ENCODE data around the gene OST4.

Gene OST4

DNA sequence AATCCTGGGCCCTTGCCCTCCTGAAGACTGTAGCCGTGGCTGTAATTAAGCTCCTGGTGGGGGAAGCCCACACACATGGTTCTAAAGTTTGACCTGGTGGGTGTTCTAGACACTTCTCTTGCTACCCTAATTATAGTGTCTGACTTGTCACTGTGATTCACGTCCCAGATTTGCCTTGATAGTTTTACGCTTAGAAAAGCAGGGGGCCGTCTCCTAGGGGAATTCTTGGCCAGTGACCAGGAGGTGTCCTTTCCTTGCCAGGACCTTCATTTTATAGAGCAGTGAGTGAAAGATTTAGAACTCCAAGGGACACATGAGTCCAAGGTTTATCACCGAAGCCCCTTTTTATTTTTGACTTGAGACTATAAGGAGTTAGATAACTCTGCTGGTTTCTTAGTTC is 29.7 kb downstream of the OST4 start:
- no peak overlapping the region for H3K9ac ChIP-seq
- H3K36me3 ChIP-seq (ENCODE audit: insufficient read depth), result no peaks in the 10 kb centered on the region

DNA sequence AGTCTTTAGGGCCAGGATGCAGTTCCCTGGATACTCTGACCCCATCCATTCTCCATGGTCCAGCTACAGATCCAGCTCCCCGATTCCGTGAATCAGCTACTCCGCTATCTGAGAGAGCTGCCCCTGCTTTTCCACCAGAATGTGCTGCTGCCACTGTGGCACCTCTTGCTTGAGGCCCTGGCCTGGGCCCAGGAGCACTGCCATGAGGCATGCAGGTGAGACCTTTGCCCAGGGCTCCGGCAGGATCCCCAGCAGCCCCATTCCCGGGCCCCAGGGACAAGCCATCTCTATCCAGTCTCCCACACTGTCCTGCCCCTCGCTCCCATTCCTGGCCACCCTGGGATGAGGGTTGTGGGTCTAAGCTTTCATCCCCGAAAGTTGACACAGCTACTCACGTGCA is 31.2 kb downstream of the OST4 start:
- H3K4me2 ChIP-seq, result no peak overlapping the region
- H3K27ac ChIP-seq, result no peak overlapping the region
- no peak overlapping the region for H2AFZ ChIP-seq (ENCODE audit: low read depth)

More for the DNA sequence above, 29.7 kb downstream of the OST4 start:
- Histone ChIP-seq H4K20me1 (ENCODE audit: insufficient read depth) (no peaks in the 10 kb centered on the region), H3K4me1 (ENCODE audit: low read depth, poor library complexity, severe bottlenecking) (no peaks in the 10 kb centered on the region), H3K79me2 (ENCODE audit: insufficient read depth, low read depth) (no peaks in the 10 kb centered on the region), H3K4me2 (no peak overlapping the region), H3K27me3 (ENCODE audit: insufficient read depth, low read depth) (no peaks in the 10 kb centered on the region), H3K27ac (no peak overlapping the region), H2AFZ (ENCODE audit: low read depth) (no peak overlapping the region), H3K4me3 (IDR thresholded peaks at IDR 0.05; ENCODE audit: insufficient read depth, low read depth, low read length) (no peak overlapping the region)
- TF ChIP-seq, protein P1, sequence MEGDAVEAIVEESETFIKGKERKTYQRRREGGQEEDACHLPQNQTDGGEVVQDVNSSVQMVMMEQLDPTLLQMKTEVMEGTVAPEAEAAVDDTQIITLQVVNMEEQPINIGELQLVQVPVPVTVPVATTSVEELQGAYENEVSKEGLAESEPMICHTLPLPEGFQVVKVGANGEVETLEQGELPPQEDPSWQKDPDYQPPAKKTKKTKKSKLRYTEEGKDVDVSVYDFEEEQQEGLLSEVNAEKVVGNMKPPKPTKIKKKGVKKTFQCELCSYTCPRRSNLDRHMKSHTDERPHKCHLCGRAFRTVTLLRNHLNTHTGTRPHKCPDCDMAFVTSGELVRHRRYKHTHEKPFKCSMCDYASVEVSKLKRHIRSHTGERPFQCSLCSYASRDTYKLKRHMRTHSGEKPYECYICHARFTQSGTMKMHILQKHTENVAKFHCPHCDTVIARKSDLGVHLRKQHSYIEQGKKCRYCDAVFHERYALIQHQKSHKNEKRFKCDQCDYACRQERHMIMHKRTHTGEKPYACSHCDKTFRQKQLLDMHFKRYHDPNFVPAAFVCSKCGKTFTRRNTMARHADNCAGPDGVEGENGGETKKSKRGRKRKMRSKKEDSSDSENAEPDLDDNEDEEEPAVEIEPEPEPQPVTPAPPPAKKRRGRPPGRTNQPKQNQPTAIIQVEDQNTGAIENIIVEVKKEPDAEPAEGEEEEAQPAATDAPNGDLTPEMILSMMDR (conservative IDR thresholded peaks at IDR 0.05; ENCODE audit: low read depth, low read length), result no peak

DNA sequence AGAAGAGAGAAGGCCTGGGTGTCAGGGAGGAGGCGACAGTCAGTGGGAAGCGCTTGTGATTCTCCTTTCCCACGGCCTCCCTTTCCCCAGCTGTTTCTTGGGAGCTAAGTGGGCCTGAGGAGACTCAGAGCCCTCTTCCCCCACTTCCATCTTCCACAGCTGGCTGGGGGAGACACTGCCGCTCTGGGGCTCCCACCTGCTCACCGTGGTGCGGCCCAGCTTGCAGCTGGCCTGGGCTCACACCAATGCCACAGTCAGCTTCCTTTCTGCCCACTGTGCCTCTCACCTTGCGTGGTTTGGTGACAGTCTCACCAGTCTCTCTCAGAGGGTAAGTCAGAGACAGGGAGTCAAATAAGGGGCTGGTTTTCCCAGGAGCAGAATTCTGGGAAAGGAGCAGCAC is 31.6 kb downstream of the OST4 start:
- Histone ChIP-seq H3K4me3 (IDR thresholded peaks at IDR 0.05; ENCODE audit: insufficient read depth, low read depth, low read length) (no peak overlapping the region), H3K9ac (no peak overlapping the region), H4K20me1 (ENCODE audit: insufficient read depth) (no peaks in the 10 kb centered on the region), H3K27ac (no peak overlapping the region), H3K27me3 (ENCODE audit: insufficient read depth, low read depth) (no peaks in the 10 kb centered on the region), H2AFZ (ENCODE audit: low read depth) (no peak overlapping the region), H3K79me2 (ENCODE audit: insufficient read depth, low read depth) (no peaks in the 10 kb centered on the region), H3K4me1 (ENCODE audit: low read depth, poor library complexity, severe bottlenecking) (no peaks in the 10 kb centered on the region), H3K4me2 (no peak overlapping the region), H3K36me3 (ENCODE audit: insufficient read depth) (no peaks in the 10 kb centered on the region)
- TF ChIP-seq, protein P1 (conservative IDR thresholded peaks at IDR 0.05; ENCODE audit: low read depth, low read length), result no peak

More for the DNA sequence above, 31.2 kb downstream of the OST4 start:
- TF ChIP-seq, protein P1 (conservative IDR thresholded peaks at IDR 0.05; ENCODE audit: low read depth, low read length), result no peak
- H3K4me1 ChIP-seq (ENCODE audit: low read depth, poor library complexity, severe bottlenecking), result no peaks in the 10 kb centered on the region
- no peaks in the 10 kb centered on the region for H4K20me1 ChIP-seq (ENCODE audit: insufficient read depth)
- H3K27me3 ChIP-seq (ENCODE audit: insufficient read depth, low read depth), result no peaks in the 10 kb centered on the region
- no peaks in the 10 kb centered on the region for H3K36me3 ChIP-seq (ENCODE audit: insufficient read depth)
- H3K9ac ChIP-seq, result no peak overlapping the region
- H3K79me2 ChIP-seq (ENCODE audit: insufficient read depth, low read depth), result no peaks in the 10 kb centered on the region
- no peak overlapping the region for H3K4me3 ChIP-seq (IDR thresholded peaks at IDR 0.05; ENCODE audit: insufficient read depth, low read depth, low read length)

DNA sequence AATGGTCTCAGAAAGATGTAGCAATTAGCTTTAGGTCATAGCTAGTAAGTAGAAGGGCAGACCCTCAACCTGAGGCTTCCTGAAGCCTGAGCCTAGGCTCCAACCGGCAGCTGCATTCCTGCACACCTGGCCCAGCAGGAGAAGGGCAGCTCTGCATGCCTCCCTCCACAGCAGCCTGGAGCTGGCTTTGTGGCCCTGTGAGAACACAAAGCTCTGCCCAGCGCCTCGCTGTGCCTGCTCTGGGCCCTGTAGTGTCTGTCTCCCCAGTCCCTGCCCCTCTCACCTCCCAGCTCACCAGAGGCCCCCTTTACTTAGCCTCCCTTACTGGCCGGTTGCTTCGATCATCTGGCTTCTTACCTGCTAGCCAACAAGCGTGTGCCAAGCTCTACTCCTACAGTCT is 32.0 kb downstream of the OST4 start:
- H4K20me1 ChIP-seq (ENCODE audit: insufficient read depth), result no peaks in the 10 kb centered on the region
- no peaks in the 10 kb centered on the region for H3K36me3 ChIP-seq (ENCODE audit: insufficient read depth)
- H3K27ac ChIP-seq, result no peak overlapping the region
- no peak overlapping the region for H3K4me3 ChIP-seq (IDR thresholded peaks at IDR 0.05; ENCODE audit: insufficient read depth, low read depth, low read length)
- TF ChIP-seq, protein P1 (conservative IDR thresholded peaks at IDR 0.05; ENCODE audit: low read depth, low read length), result no peak
- H3K4me2 ChIP-seq, result no peak overlapping the region
- no peak overlapping the region for H3K9ac ChIP-seq
- H3K27me3 ChIP-seq (ENCODE audit: insufficient read depth, low read depth), result no peaks in the 10 kb centered on the region
- no peaks in the 10 kb centered on the region for H3K4me1 ChIP-seq (ENCODE audit: low read depth, poor library complexity, severe bottlenecking)
- no peaks in the 10 kb centered on the region; the same call in 1 of the 2 replicates for H3K79me2 ChIP-seq (ENCODE audit: insufficient read depth, low read depth)
- H2AFZ ChIP-seq (ENCODE audit: low read depth), result no peak overlapping the region
